Measurements from ENCODE around the gene CDH22.

Gene CDH22

DNA sequence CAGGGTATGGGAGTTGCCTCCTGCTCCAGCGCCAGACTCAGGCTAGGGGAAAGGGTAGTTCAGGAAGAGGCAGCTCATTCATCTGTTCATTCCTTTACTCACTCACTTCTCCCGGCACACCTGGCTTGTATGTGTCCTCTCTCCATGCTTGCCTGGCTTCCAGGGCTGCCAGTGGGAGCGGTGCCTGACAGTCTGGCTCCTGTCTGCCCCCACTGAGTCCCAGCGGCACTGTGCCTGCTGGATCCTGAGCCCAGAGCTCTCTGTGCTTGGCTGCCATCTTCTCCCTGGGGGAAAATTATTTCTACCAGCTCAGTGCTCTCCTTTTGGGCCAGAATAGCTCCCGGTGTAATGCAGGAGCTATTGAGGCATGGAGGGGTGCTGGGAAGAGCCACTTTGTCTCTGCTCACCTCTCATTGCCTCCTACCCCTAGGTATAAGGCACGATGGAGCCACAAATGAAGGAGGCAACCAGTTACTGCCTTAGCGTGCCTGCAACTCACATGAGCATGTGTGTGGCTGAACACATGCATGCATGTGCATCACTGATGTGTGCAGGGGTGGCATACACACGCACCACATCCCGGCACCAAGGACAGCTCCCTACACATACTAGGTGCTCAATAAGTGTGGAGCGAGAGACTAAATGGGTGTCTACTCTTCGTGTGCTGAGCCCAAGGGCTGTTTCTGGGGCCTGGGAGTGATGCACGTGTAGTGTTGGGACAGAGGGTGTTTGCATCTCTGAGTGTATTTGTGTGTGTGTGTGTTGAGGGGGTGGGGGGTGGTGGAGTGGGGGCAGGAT lies 46.6 kb downstream of the CDH22 start:
- H2BK120ac ChIP-seq (ENCODE audit: low read depth, low read length): no peak overlapping the region
- H2AK5ac ChIP-seq (ENCODE audit: low read length): no peak overlapping the region
- H2BK15ac ChIP-seq (replicated peaks; ENCODE audit: low read depth): no peak overlapping the region
- H3K79me1 ChIP-seq (ENCODE audit: low read length): no peaks in the 10 kb centered on the region
- no peaks in the 10 kb centered on the region for H3K27me3 ChIP-seq (ENCODE audit: insufficient read depth, low read length, poor library complexity)
- H3K18ac ChIP-seq (ENCODE audit: low read length): no peak overlapping the region
- H3K4me3 ChIP-seq (ENCODE audit: low read length): no peak overlapping the region
- no peak overlapping the region for H3K9ac ChIP-seq (ENCODE audit: low read length)
- no peak overlapping the region for H3K56ac ChIP-seq (ENCODE audit: low read length)
- no peak overlapping the region for H3K23ac ChIP-seq (ENCODE audit: low read length)
- H4K5ac ChIP-seq (ENCODE audit: low read length): no peak overlapping the region
- no peaks in the 10 kb centered on the region for H3K36me3 ChIP-seq (ENCODE audit: control insufficient read depth, insufficient read depth, low read length)
- H3K4ac ChIP-seq (ENCODE audit: low read depth, low read length): no peak overlapping the region
- no peak overlapping the region for H2BK5ac ChIP-seq (ENCODE audit: low read length)
- no CpG with 5 or more reads among the region's 12 CpGs for WGBS (ENCODE audit: extremely low coverage, insufficient coverage, low lambda C conversion rate)
- no peaks in the 10 kb centered on the region for H3K4me1 ChIP-seq (ENCODE audit: control insufficient read depth, low read depth, low read length)
- H3K79me2 ChIP-seq (ENCODE audit: control insufficient read depth, insufficient read depth, low read length): no peaks in the 10 kb centered on the region
- no peak overlapping the region for H4K8ac ChIP-seq (ENCODE audit: low read depth, low read length)
- no peak overlapping the region for H3K27ac ChIP-seq (ENCODE audit: low read depth, low read length)
- H3K4me2 ChIP-seq (ENCODE audit: low read length): no peak overlapping the region
- DNase-seq: no peak

DNA sequence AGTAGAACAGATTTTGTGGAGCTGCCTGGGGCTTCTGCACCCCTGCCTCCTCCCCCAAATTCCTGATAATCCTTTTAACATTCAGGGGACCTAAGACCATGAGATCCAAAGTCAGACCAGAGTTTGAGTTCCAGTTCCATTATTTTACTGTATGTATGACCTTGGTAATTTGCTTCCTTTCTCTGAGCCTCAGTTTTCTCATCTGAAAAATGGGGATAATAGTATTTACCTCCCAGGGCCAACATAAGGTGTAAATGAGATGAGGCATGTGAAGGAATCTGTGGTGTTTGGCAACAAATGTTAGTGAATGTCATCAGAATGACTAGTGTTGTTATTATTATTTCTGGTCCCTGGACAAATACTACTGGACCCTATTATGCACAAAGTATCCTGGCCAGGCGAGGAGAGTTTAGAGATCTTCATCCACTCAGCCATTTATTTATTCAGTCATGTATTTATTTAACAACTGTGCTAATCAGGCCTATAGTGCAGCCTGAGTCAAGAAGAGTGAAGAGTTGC lies 47.3 kb downstream of the CDH22 start:
- no peak overlapping the region for H2AK5ac ChIP-seq (ENCODE audit: low read length)
- H3K56ac ChIP-seq (ENCODE audit: low read length): no peak overlapping the region
- no peak overlapping the region for H3K23ac ChIP-seq (ENCODE audit: low read length)
- no peaks in the 10 kb centered on the region for H3K79me1 ChIP-seq (ENCODE audit: low read length)
- no peak overlapping the region for H3K18ac ChIP-seq (ENCODE audit: low read length)
- no peak overlapping the region for H2BK120ac ChIP-seq (ENCODE audit: low read depth, low read length)
- H3K36me3 ChIP-seq (ENCODE audit: control insufficient read depth, insufficient read depth, low read length): no peaks in the 10 kb centered on the region
- H3K27ac ChIP-seq (ENCODE audit: low read depth, low read length): no peak overlapping the region
- no peak overlapping the region for H3K9ac ChIP-seq (ENCODE audit: low read length)
- no peak overlapping the region for H2BK15ac ChIP-seq (replicated peaks; ENCODE audit: low read depth)
- no peak overlapping the region for H2BK5ac ChIP-seq (ENCODE audit: low read length)
- no peak overlapping the region for H4K5ac ChIP-seq (ENCODE audit: low read length)
- no peak overlapping the region for H3K4me2 ChIP-seq (ENCODE audit: low read length)
- H3K27me3 ChIP-seq (ENCODE audit: insufficient read depth, low read length, poor library complexity): no peaks in the 10 kb centered on the region
- no peak for DNase-seq
- H4K8ac ChIP-seq (ENCODE audit: low read depth, low read length): no peak overlapping the region
- no peaks in the 10 kb centered on the region for H3K4me1 ChIP-seq (ENCODE audit: control insufficient read depth, low read depth, low read length)
- no peak overlapping the region for H3K4me3 ChIP-seq (ENCODE audit: low read length)
- H3K4ac ChIP-seq (ENCODE audit: low read depth, low read length): no peak overlapping the region
- H3K79me2 ChIP-seq (ENCODE audit: control insufficient read depth, insufficient read depth, low read length): no peaks in the 10 kb centered on the region
- WGBS (ENCODE audit: extremely low coverage, insufficient coverage, low lambda C conversion rate): no CpG with 5 or more reads among the region's 1 CpG

DNA sequence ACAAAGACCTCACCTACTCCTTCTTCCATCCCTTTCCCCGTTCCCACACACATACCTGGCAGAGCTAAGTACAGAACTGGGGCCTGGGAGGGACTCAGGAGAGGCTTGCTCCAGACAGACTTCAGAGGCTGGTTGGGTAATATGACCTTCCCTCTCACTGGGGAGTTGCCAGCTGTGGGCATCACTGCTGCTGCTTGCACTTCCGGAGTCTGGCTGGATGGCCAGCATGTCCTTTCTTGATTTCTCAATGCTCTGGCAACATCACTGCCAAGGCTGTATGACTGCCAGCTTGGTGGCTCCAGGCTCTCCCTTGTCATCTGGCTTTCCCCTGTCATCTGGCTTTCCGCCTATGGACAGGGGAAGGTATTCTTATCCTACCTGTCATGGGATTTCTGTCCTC lies 47.8 kb downstream of the CDH22 start:
- no peaks in the 10 kb centered on the region for H3K4me1 ChIP-seq (ENCODE audit: control insufficient read depth, low read depth, low read length)
- no peak overlapping the region for H3K23ac ChIP-seq (ENCODE audit: low read length)
- no peak overlapping the region for H3K4ac ChIP-seq (ENCODE audit: low read depth, low read length)
- H2BK5ac ChIP-seq (ENCODE audit: low read length): no peak overlapping the region
- no CpG with 5 or more reads among the region's 3 CpGs for WGBS (ENCODE audit: extremely low coverage, insufficient coverage, low lambda C conversion rate)
- H3K56ac ChIP-seq (ENCODE audit: low read length): no peak overlapping the region
- no peaks in the 10 kb centered on the region for H3K79me2 ChIP-seq (ENCODE audit: control insufficient read depth, insufficient read depth, low read length)
- H3K9ac ChIP-seq (ENCODE audit: low read length): no peak overlapping the region
- H3K18ac ChIP-seq (ENCODE audit: low read length): no peak overlapping the region
- no peak overlapping the region for H4K5ac ChIP-seq (ENCODE audit: low read length)
- H2BK15ac ChIP-seq (replicated peaks; ENCODE audit: low read depth): no peak overlapping the region
- no peak overlapping the region for H3K27ac ChIP-seq (ENCODE audit: low read depth, low read length)
- no peak overlapping the region for H2AK5ac ChIP-seq (ENCODE audit: low read length)
- no peak overlapping the region for H3K4me2 ChIP-seq (ENCODE audit: low read length)
- no peak overlapping the region for H3K4me3 ChIP-seq (ENCODE audit: low read length)
- no peaks in the 10 kb centered on the region for H3K79me1 ChIP-seq (ENCODE audit: low read length)
- H2BK120ac ChIP-seq (ENCODE audit: low read depth, low read length): no peak overlapping the region
- H3K36me3 ChIP-seq (ENCODE audit: control insufficient read depth, insufficient read depth, low read length): no peaks in the 10 kb centered on the region
- no peak for DNase-seq
- no peak overlapping the region for H4K8ac ChIP-seq (ENCODE audit: low read depth, low read length)
- no peaks in the 10 kb centered on the region for H3K27me3 ChIP-seq (ENCODE audit: insufficient read depth, low read length, poor library complexity)

DNA sequence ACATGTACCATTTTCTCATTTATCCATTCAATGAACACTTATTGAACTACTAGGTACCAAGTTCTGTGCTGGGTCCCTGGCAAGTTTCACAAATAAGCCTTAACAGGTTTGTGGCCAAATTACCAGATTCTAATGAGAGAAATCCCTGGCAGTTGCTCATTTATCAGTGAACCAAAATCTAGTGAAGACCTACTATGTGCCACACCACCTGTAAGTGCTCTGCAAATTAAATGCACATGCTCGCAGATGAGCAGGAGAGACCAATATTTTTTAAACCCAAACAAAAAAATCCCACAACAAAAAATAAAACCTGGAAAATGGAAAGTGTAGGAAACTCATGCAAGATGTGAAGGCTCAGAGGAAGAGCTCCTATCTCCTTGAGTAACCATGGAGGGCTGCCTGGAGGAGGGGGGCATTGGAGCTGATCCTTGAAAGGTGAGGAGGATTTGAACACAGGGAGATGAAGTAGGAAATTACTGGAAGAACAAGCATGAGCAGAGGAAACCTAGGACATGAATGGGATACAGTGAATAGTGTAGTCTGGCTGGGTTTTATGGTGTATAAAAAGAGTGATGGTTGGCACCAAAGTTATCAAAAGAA lies 48.9 kb downstream of the CDH22 start:
- H3K27ac ChIP-seq (ENCODE audit: low read depth, low read length): no peak overlapping the region
- no peaks in the 10 kb centered on the region for H3K36me3 ChIP-seq (ENCODE audit: control insufficient read depth, insufficient read depth, low read length)
- no peak overlapping the region for H3K4me3 ChIP-seq (ENCODE audit: low read length)
- no peaks in the 10 kb centered on the region for H3K79me1 ChIP-seq (ENCODE audit: low read length)
- no peak overlapping the region for H3K18ac ChIP-seq (ENCODE audit: low read length)
- no peaks in the 10 kb centered on the region for H3K27me3 ChIP-seq (ENCODE audit: insufficient read depth, low read length, poor library complexity)
- H4K8ac ChIP-seq (ENCODE audit: low read depth, low read length): no peak overlapping the region
- no peaks in the 10 kb centered on the region for H3K79me2 ChIP-seq (ENCODE audit: control insufficient read depth, insufficient read depth, low read length)
- no peak overlapping the region for H3K23ac ChIP-seq (ENCODE audit: low read length)
- no peak overlapping the region for H3K4me2 ChIP-seq (ENCODE audit: low read length)
- H2BK120ac ChIP-seq (ENCODE audit: low read depth, low read length): no peak overlapping the region
- no peak overlapping the region for H2AK5ac ChIP-seq (ENCODE audit: low read length)
- no peak overlapping the region for H4K5ac ChIP-seq (ENCODE audit: low read length)
- no peak for DNase-seq
- no peak overlapping the region for H2BK5ac ChIP-seq (ENCODE audit: low read length)
- H3K4ac ChIP-seq (ENCODE audit: low read depth, low read length): no peak overlapping the region
- no peaks in the 10 kb centered on the region for H3K4me1 ChIP-seq (ENCODE audit: control insufficient read depth, low read depth, low read length)
- no peak overlapping the region for H2BK15ac ChIP-seq (replicated peaks; ENCODE audit: low read depth)
- no CpG with 5 or more reads among the region's 1 CpG for WGBS (ENCODE audit: extremely low coverage, insufficient coverage, low lambda C conversion rate)
- no peak overlapping the region for H3K56ac ChIP-seq (ENCODE audit: low read length)
- no peak overlapping the region for H3K9ac ChIP-seq (ENCODE audit: low read length)

DNA sequence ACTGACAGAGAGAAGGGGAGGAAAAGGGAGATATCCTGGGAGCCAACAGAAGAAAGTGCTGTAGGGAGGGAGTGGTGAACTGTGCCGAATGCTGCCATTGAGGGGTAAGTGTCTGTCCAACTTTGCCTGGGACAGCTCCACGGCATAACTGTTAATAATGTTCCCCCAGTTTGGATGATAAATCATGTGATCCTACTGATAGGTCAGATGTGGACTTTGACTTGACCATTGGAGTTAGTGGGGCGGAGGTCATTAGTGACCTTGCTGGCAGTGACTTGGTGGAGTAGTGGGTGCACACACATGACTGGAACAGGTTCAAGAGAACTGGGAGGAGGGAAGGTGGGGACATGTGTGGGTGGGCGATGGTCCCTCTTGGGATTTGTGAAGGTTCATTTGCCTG lies 50.4 kb downstream of the CDH22 start:
- Histone ChIP-seq H3K4ac (ENCODE audit: low read depth, low read length) (no peak overlapping the region), H4K5ac (ENCODE audit: low read length) (no peak overlapping the region), H3K27ac (ENCODE audit: low read depth, low read length) (no peak overlapping the region), H3K79me2 (ENCODE audit: control insufficient read depth, insufficient read depth, low read length) (no peaks in the 10 kb centered on the region), H3K18ac (ENCODE audit: low read length) (no peak overlapping the region), H2BK15ac (replicated peaks; ENCODE audit: low read depth) (no peak overlapping the region), H3K56ac (ENCODE audit: low read length) (no peak overlapping the region), H3K4me2 (ENCODE audit: low read length) (no peak overlapping the region), H2BK120ac (ENCODE audit: low read depth, low read length) (no peak overlapping the region), H3K36me3 (ENCODE audit: control insufficient read depth, insufficient read depth, low read length) (no peaks in the 10 kb centered on the region), H2AK5ac (ENCODE audit: low read length) (no peak overlapping the region), H3K23ac (ENCODE audit: low read length) (no peak overlapping the region), H4K8ac (ENCODE audit: low read depth, low read length) (no peak overlapping the region), H2BK5ac (ENCODE audit: low read length) (no peak overlapping the region), H3K4me3 (ENCODE audit: low read length) (no peak overlapping the region), H3K9ac (ENCODE audit: low read length) (no peak overlapping the region), H3K27me3 (ENCODE audit: insufficient read depth, low read length, poor library complexity) (no peaks in the 10 kb centered on the region), H3K4me1 (ENCODE audit: control insufficient read depth, low read depth, low read length) (no peaks in the 10 kb centered on the region), H3K79me1 (ENCODE audit: low read length) (no peaks in the 10 kb centered on the region)
- DNase-seq: no peak
- no CpG with 5 or more reads among the region's 4 CpGs for WGBS (ENCODE audit: extremely low coverage, insufficient coverage, low lambda C conversion rate)
